ENCODE measurements around the gene MACROD1.

The MACROD1 gene

DNA sequence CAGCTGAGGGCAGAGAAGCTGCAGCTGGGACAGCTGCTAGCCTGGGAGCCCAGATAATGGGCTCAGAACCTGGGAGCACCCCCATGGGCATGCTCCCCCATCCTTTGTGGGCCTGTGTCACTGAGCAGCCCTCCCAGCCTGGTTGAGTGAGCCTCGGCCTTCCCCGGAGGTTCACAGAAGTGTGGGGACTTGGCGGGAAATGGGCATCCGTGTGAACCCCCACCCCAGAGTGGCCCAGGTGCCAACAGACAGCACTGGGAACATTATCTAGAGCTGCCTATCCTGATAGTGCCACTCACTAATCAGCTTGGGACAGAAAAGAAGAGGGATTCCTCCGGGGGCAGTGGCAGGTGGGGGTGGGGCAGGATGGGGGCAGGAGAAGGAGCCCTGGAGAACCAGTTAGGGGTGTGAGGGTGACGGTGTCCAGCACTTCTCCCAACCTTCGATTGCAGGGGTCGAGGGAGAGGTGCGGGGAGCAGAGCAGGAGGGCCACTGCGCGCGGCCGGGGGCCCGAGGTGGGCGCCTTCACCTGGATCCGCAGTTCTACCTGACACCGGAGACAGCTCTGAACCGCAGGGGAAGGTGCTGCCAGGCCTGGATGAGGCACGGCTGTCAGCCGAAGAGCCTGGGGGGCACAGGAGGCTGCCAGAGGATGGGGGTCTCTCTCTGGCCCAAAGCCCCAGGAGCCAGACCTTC lies 97.1 kb downstream of the MACROD1 start:
- no peak overlapping the region for H3K27ac ChIP-seq (ENCODE audit: low read length)

DNA sequence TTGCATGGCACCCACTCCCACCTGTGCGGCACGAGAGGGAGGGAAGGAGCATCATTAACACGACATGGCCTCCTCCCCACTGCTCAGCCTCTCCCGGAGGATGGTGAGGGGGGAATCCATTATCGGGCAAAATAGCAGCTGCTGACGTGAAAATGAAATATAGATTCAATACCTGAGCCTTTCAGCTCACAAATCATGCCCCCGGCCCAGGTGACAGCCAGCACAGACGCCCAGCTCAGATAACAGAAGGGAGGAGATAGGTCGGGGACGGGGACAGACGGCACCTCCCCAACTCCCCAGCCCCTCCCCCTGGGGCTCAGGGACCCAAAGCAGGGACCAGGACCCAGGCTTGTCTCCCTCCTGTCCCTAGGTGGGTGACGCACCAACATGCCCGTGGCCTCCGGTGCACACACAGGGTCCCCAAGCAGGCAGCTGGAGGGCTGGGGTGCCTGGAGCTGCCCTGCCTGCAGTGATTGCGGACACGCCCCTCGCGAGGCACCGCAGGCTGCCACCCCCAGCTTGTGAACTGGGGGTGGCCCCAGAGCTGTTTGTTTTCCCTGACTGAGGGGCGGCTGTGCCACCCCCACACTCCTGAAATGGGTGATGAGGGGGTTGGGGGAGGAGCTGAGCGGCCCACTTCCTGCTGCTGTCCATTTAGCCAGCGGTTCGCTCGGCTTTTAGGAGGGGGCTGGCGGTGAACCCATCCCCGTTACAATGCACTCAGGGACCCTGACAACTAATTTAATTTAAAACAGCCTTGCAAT lies 98.5 kb downstream of the MACROD1 start:
- Histone ChIP-seq H3K9ac (ENCODE audit: low read length in 2 of 2) (no peak overlapping the region), H3K4me1 (ENCODE audit: control insufficient read depth, insufficient read depth, low read length) (peaks cover 9% of the 10 kb centered on the region), H3K4me3 (ENCODE audit: low read length in 2 of 2) (no peak overlapping the region), H3K27me3 (ENCODE audit: control insufficient read depth in 1 of 2, insufficient read depth in 2 of 2, low read length in 2 of 2) (no peaks in the 10 kb centered on the region), H3K27ac (ENCODE audit: low read length) (no peak overlapping the region), H3K36me3 (ENCODE audit: control insufficient read depth in 2 of 2, insufficient read depth in 2 of 2, low read length in 2 of 2) (no peaks in the 10 kb centered on the region), H3K9me3 (ENCODE audit: control insufficient read depth in 2 of 2, low read length in 2 of 2) (no peaks in the 10 kb centered on the region)

More for the DNA sequence above, 97.1 kb downstream of the MACROD1 start:
- no peaks in the 10 kb centered on the region for H3K9me3 ChIP-seq (ENCODE audit: control insufficient read depth in 2 of 2, low read length in 2 of 2)
- H3K4me3 ChIP-seq (ENCODE audit: low read length in 2 of 2) = no peak overlapping the region
- no peaks in the 10 kb centered on the region for H3K36me3 ChIP-seq (ENCODE audit: control insufficient read depth in 2 of 2, insufficient read depth in 2 of 2, low read length in 2 of 2)
- no peak overlapping the region for H3K9ac ChIP-seq (ENCODE audit: low read length in 2 of 2)
- peaks cover 9% of the 10 kb centered on the region for H3K4me1 ChIP-seq (ENCODE audit: control insufficient read depth, insufficient read depth, low read length)
- H3K27me3 ChIP-seq (ENCODE audit: control insufficient read depth in 1 of 2, insufficient read depth in 2 of 2, low read length in 2 of 2) = no peaks in the 10 kb centered on the region

DNA sequence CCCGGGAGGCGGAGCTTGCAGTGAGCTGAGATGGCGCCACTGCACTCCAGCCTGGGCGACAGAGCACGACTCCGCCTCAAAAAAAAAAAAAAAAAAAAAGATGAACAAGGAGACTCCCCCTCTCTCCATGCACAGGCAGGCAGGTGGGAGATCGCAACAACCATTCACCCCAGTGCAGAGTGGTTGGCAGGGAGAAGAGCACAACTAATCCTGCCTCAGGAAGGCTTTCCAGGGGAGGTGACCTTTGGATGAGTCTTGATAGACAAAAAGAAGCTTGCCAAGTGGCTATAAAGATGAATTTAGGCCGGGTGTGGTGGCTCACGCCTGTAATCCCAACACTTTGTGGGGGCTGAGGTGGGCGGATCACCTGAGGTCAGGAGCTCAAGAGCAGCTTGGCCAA lies 100.2 kb downstream of the MACROD1 start:
- no peak overlapping the region for H3K9ac ChIP-seq (ENCODE audit: low read length in 2 of 2)
- peaks cover 13% of the 10 kb centered on the region for H3K4me1 ChIP-seq (ENCODE audit: control insufficient read depth, insufficient read depth, low read length)
- H3K4me3 ChIP-seq (ENCODE audit: low read length in 2 of 2) = no peak overlapping the region
- H3K27me3 ChIP-seq (ENCODE audit: control insufficient read depth in 1 of 2, insufficient read depth in 2 of 2, low read length in 2 of 2) = no peaks in the 10 kb centered on the region
- H3K36me3 ChIP-seq (ENCODE audit: control insufficient read depth in 2 of 2, insufficient read depth in 2 of 2, low read length in 2 of 2) = no peaks in the 10 kb centered on the region
- no peak overlapping the region for H3K27ac ChIP-seq (ENCODE audit: low read length)
- no peaks in the 10 kb centered on the region for H3K9me3 ChIP-seq (ENCODE audit: control insufficient read depth in 2 of 2, low read length in 2 of 2)

DNA sequence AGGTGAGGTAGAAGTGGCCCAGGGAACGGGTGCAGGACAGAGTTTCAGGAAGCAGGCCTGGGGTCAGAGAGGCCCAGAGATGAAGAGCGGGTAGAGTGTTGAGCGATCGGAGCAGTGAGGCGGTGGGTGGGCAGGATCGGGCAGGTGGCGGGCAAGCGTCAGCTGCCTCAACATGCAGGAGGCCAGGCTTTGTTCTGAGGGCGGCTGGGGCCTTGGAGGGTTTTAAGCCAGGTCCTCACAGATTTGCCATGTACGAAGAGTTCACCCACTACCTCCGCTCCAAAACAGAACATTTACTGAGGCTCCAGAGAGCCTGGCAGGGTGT lies 100.8 kb downstream of the MACROD1 start:
- Histone ChIP-seq H3K9me3 (ENCODE audit: control insufficient read depth in 2 of 2, low read length in 2 of 2) (no peaks in the 10 kb centered on the region), H3K4me3 (ENCODE audit: low read length in 2 of 2) (no peak overlapping the region), H3K9ac (ENCODE audit: low read length in 2 of 2) (no peak overlapping the region), H3K36me3 (ENCODE audit: control insufficient read depth in 2 of 2, insufficient read depth in 2 of 2, low read length in 2 of 2) (no peaks in the 10 kb centered on the region), H3K27ac (ENCODE audit: low read length) (no peak overlapping the region), H3K4me1 (ENCODE audit: control insufficient read depth, insufficient read depth, low read length) (peaks cover 18% of the 10 kb centered on the region), H3K27me3 (ENCODE audit: control insufficient read depth in 1 of 2, insufficient read depth in 2 of 2, low read length in 2 of 2) (no peaks in the 10 kb centered on the region)

DNA sequence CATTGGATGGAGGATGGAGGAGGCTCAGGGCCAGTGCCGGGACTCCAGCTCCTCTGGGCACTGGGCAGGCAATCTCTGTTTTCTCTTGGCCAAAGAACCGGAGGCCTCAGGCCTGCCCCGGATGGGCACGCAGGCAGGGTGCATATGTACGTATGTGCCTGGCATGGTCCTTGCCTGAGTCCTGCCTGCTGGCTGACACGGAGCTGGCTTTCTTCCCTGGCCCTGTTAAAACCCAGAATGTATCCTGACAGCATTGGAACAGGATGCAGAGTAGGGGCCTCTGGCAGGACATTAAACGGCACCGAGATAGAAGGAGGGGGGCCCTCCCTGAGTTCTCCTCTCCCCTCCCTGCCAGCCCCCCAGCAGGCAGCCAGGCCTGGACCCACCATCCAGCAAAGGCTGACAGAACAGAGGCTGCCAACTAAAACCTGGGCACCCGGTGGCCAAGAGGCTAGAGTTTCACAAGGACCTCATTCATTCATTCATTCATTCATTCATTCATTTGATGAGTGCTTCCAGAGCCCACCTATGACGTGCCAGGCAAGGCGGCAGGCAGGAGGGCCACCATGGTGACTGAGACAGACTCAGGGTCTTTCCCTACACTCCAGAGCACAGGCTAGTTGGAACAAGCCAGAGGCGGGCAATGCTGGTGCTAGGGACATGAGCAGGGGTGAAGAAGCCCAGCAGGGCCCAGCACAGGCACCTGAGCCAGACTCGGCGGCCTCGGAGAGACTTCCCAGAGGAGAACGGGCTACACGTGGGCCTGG lies 101.4 kb downstream of the MACROD1 start:
- Histone ChIP-seq H3K4me1 (ENCODE audit: control insufficient read depth, insufficient read depth, low read length) (peaks cover 18% of the 10 kb centered on the region), H3K27ac (ENCODE audit: low read length) (no peak overlapping the region), H3K4me3 (ENCODE audit: low read length in 2 of 2) (no peak overlapping the region), H3K36me3 (ENCODE audit: control insufficient read depth in 2 of 2, insufficient read depth in 2 of 2, low read length in 2 of 2) (no peaks in the 10 kb centered on the region), H3K27me3 (ENCODE audit: control insufficient read depth in 1 of 2, insufficient read depth in 2 of 2, low read length in 2 of 2) (no peaks in the 10 kb centered on the region), H3K9me3 (ENCODE audit: control insufficient read depth in 2 of 2, low read length in 2 of 2) (no peaks in the 10 kb centered on the region), H3K9ac (ENCODE audit: low read length in 2 of 2) (no peak overlapping the region)

DNA sequence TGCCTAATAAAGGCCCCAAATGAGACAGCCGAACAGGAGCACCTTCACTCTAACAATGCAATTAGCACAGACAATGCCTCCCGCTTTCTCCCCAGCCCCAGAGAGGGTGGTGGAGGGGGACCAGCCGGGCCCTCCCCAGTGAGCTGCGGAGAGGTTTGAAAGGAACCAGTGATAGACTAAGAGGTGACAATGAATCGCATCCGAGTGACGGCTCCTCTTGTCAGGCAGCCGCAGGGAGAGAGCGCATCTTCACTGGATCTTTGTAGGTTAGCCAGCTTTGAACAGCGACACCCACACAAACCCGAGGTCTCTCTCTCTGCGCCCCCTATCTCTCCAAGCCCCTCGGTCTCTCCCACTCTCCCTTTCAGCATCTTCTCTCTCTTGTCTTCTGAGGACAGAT lies 102.1 kb downstream of the MACROD1 start:
- H3K4me1 ChIP-seq (ENCODE audit: control insufficient read depth, insufficient read depth, low read length) = peaks cover 22% of the 10 kb centered on the region
- H3K4me3 ChIP-seq (ENCODE audit: low read length in 2 of 2) = no peak overlapping the region
- no peaks in the 10 kb centered on the region for H3K9me3 ChIP-seq (ENCODE audit: control insufficient read depth in 2 of 2, low read length in 2 of 2)
- no peaks in the 10 kb centered on the region for H3K27me3 ChIP-seq (ENCODE audit: control insufficient read depth in 1 of 2, insufficient read depth in 2 of 2, low read length in 2 of 2)
- no peak overlapping the region for H3K9ac ChIP-seq (ENCODE audit: low read length in 2 of 2)
- no peaks in the 10 kb centered on the region for H3K36me3 ChIP-seq (ENCODE audit: control insufficient read depth in 2 of 2, insufficient read depth in 2 of 2, low read length in 2 of 2)
- H3K27ac ChIP-seq (ENCODE audit: low read length) = no peak overlapping the region

DNA sequence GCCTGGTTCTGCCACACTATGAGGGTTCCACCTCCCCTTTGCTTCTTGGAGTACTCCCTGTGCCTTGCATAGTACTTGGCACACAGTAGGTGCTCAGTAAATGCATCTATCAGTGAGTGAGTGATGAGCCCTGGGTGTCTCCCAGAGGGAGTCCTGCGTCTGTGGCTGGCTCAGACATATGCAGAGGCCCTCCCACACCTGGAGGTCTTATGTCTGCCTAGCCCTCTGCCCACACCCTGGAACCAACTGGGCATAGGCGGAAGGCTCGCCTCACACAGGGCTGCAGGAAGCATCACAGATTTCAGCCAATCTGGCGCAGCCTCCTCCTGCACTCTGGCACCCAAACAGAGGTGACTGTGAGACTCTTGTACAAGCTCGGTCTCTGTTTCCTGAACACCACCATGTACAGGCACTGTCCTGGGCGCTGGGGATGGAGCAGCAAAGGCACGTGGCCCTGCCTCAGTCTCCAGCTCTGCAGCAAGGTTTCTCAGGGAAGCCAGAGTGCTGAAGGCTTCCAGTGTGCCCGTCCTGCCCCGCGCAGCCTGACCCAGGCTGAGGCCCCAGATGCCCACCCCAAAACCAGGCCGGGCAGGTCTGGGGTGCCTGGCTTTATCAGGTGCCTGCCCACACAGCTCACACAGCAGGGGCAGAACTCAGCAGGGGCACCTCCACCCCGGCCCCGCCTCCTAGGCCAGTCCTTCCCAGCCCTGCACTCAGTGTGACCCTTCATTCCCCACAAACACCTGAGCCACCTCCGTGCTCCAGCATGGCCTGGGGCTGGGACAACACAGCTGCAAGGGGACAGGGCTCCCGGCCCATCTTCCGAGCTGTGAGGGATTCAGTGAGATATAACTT lies 103.5 kb downstream of the MACROD1 start:
- Histone ChIP-seq H3K4me3 (ENCODE audit: low read length in 2 of 2) (no peak overlapping the region), H3K36me3 (ENCODE audit: control insufficient read depth in 2 of 2, insufficient read depth in 2 of 2, low read length in 2 of 2) (no peaks in the 10 kb centered on the region), H3K27ac (ENCODE audit: low read length) (no peak overlapping the region), H3K27me3 (ENCODE audit: control insufficient read depth in 1 of 2, insufficient read depth in 2 of 2, low read length in 2 of 2) (no peaks in the 10 kb centered on the region), H3K9ac (ENCODE audit: low read length in 2 of 2) (no peak overlapping the region), H3K9me3 (ENCODE audit: control insufficient read depth in 2 of 2, low read length in 2 of 2) (no peaks in the 10 kb centered on the region), H3K4me1 (ENCODE audit: control insufficient read depth, insufficient read depth, low read length) (peaks cover 36% of the 10 kb centered on the region)

DNA sequence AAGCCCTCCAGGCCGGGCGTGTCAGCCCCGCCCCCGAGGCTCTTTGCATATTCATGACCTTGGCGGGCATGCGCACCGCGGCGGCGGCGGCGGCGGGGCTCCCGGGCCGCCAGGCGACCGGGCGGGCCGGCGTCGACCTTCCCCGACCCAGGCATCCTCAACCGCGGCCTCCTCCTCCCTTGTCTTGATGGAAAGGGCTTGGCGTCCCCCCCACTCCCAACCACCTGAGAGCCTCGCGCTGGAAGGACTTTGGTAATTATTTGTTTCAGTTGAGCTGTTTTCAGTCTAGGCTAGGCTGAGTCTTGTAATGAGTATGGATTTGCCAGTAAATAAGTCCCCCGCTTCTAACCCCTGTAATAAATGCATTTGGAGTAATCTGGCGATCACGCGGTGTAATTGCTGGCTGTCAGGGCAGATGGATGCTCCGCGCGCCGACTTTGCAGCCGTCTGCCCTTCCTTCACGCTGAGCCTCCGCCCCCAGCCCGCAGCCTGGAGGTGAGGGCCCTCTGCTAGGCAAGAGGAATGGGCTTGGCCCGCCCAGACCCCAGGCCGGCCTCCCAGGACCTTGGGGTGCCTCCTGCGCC lies 105.0 kb downstream of the MACROD1 start:
- Histone ChIP-seq H3K27me3 (ENCODE audit: control insufficient read depth in 1 of 2, insufficient read depth in 2 of 2, low read length in 2 of 2) (no peaks in the 10 kb centered on the region), H3K4me1 (ENCODE audit: control insufficient read depth, insufficient read depth, low read length) (peaks cover 50% of the 10 kb centered on the region), H3K4me3 (ENCODE audit: low read length in 2 of 2) (peak overlapping the region; percentile 57 to 68), H3K9ac (ENCODE audit: low read length in 2 of 2) (peak overlapping the region; percentile 33 to 55), H3K27ac (ENCODE audit: low read length) (no peak overlapping the region), H3K36me3 (ENCODE audit: control insufficient read depth in 2 of 2, insufficient read depth in 2 of 2, low read length in 2 of 2) (no peaks in the 10 kb centered on the region), H3K9me3 (ENCODE audit: control insufficient read depth in 2 of 2, low read length in 2 of 2) (no peaks in the 10 kb centered on the region)

DNA sequence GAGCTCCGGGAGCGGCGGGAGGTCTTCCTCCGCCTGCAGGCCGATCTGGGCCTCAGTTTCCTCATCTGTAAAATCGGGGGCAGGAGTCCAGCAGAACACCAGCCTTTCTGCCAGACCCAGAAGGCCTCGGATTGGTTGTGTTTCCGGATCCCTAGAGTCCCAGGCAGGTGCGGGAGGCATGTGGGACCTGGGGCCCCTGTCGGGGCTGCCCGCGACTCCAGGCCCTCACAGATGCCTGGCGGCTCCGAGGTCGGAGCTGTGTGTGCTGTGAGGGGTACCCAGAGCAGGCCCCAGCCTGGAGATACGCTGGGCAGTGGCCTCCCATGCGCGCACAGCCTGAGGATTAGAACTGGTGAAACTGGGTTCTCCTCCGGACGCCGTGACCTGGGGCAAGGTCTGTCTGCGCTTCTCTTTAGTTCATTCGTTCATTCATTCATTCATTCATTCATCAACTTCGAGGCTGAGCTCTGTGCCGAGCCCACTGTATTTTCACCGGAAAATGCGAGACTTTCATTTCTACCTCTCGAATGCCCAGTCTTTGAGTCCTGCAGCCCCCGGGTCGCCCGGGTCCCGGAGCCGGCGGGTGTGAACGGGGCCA lies 105.6 kb downstream of the MACROD1 start:
- H3K36me3 ChIP-seq (ENCODE audit: control insufficient read depth in 2 of 2, insufficient read depth in 2 of 2, low read length in 2 of 2) = no peaks in the 10 kb centered on the region
- no peak overlapping the region for H3K9ac ChIP-seq (ENCODE audit: low read length in 2 of 2)
- H3K9me3 ChIP-seq (ENCODE audit: control insufficient read depth in 2 of 2, low read length in 2 of 2) = no peaks in the 10 kb centered on the region
- peaks cover 53% of the 10 kb centered on the region for H3K4me1 ChIP-seq (ENCODE audit: control insufficient read depth, insufficient read depth, low read length)
- H3K27me3 ChIP-seq (ENCODE audit: control insufficient read depth in 1 of 2, insufficient read depth in 2 of 2, low read length in 2 of 2) = no peaks in the 10 kb centered on the region
- H3K4me3 ChIP-seq (ENCODE audit: low read length in 2 of 2) = peak overlapping the region in 1 of 2 donors; percentile 68
- no peak overlapping the region for H3K27ac ChIP-seq (ENCODE audit: low read length)
